T47D (cell line): Measurements from ENCODE around the gene ANKRD10.
"Not testable (repeated sequence)": the region's sequence is repeated elsewhere in the genome, so short reads cannot be mapped to it uniquely, and the experiment has no call there.

Source experiments
- DNase-seq, 2 experiments: peaks; one replicate each; pipeline versions ENCODE4 v3.0.0 to v3.0.0-alpha.2; 2011 to 2012; ENCODE audit warnings: low read depth in 1 of 2, low spot score in 1 of 2
- JUND ChIP-seq: IDR thresholded peaks from 2 replicates; pipeline ENCODE4 v1.6.1; 2012; ENCODE audit warnings: low read depth
- in situ Hi-C: cut with HindIII; loops from 2 replicates; pipeline ENCODE4 v1.10.0; 2016; ENCODE audit warnings: low sequenced_read_pairs, low pct_unique_long_range_greater_than_20kb

Gene ANKRD10

DNA sequence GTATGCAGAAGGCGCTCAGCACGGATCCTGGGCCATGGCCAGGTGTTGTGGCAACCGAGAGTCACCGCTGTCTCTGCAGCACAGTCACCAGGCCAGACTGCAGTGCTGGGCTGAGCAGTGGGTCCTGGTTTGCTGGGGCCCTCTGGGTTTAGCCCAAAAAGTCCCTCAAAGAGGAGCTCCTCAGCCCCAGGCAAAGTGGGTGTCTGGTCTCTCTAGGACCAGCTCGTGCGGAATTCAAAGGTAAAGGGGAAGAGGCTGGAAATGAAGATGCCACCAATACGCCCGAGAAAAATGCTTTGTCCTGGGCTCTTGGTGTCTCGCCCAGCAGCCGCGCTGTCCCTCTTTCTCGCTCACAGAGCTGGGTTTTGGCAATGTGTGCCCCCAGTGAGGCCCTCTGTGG lies 38.5 kb upstream of the ANKRD10 start:
- no peak for TF ChIP-seq JUND
- DNase-seq = no peak
- in situ Hi-C loops = no loop called here

- DNase-seq, in situ Hi-C loops: not testable (repeated sequence)
Measured at GRCh38 chr13:110952135-110952534, 37.3 kb upstream of the ANKRD10 start.

DNA sequence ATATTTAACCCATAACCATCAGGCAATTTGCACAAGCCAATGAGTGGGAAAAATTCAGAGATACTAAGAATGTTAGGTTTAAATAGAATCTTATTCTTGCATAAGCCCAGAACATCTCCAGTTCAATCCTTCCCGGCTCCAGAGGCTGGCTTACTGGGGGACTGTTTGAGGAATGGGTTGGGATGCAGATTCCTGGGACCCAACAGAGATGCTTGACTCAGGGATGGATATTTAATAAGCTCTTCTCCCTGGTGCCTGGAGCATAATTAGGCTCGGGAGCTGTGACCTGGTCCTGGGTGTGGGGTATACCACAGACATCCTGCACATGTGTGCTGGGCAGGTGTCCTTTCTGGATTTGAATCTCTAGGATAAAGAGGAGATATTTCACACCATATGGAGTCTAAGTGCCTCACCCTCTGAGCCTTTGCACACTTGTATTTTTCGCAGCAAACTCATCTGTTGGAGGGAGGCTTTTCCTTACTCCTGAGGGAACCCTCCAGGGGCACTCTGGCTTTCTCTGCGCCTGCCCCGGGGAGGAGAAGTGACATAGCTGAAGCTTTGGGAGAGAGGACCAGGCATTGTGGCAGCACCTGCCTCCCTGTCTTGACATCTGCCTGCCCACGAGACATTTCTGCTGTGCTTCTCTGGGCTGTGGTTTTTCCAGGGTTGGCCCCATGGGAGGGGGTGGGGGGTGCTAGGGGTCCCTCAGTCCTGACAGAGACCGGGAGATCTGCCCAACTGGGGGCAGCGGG lies 36.1 kb upstream of the ANKRD10 start:
- TF ChIP-seq JUND = no peak
- DNase-seq = no peak
- in situ Hi-C loops = no loop called here

DNA sequence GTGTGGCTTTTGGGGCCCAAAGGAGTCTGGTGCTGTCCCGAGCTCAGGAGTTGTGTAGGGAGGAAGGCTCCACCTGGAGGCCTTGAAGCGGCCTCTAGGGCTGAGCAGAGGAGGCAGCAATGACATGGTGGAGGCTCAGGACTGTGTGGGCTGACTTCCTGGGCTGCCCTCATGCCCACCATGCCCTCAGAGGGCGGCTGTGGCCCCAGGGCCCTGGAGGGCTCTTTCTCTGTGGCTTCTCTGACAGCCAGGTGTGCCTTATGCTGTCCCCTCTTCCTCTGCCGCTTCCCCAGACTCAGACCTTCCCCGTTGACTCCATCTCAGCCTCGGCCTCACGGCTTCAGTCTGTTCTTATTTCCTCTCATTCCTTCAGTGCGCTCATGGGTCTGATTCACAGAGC lies 35.5 kb upstream of the ANKRD10 start:
- no peak for TF ChIP-seq JUND
- in situ Hi-C loops = no loop called here
- no peak for DNase-seq

GRCh38 chr13:110949628-110950027 lies 34.8 kb upstream of the ANKRD10 start:
- TF ChIP-seq JUND = no peak
- in situ Hi-C loops = no loop called here
- no peak for DNase-seq

DNA sequence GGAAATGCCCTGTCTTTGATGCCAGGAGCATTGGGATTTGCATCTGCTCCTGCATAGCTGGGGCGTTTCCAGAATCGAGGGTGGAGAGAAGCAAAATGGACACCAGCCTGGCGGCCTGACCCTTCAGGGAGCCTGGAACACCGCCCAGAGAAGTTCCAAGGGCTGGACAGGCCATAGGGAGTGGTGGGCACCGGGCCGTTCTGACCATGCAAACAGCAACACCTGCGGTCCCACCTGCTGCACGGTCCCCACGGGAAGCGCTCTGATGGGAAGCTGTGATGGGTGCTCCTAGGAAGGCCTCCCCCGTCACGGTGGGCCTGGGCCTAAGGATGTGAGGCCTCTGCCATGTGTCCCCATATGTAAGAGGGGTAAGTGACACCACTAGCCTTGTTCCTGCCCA lies 34.2 kb upstream of the ANKRD10 start:
- no peak for DNase-seq
- TF ChIP-seq JUND = no peak
- in situ Hi-C loops = no loop called here

GRCh38 chr13:110947338-110947737 lies 32.5 kb upstream of the ANKRD10 start:
- DNase-seq, in situ Hi-C loops: not testable (repeated sequence)

- DNase-seq = no peak
- in situ Hi-C loops = no loop called here
- no peak for TF ChIP-seq JUND
Measured at GRCh38 chr13:110945928-110946570, 31.2 kb upstream of the ANKRD10 start.

- no peak for TF ChIP-seq JUND
- in situ Hi-C loops = no loop called here
- no peak for DNase-seq
Measured at GRCh38 chr13:110944968-110945927, 30.4 kb upstream of the ANKRD10 start.

DNA sequence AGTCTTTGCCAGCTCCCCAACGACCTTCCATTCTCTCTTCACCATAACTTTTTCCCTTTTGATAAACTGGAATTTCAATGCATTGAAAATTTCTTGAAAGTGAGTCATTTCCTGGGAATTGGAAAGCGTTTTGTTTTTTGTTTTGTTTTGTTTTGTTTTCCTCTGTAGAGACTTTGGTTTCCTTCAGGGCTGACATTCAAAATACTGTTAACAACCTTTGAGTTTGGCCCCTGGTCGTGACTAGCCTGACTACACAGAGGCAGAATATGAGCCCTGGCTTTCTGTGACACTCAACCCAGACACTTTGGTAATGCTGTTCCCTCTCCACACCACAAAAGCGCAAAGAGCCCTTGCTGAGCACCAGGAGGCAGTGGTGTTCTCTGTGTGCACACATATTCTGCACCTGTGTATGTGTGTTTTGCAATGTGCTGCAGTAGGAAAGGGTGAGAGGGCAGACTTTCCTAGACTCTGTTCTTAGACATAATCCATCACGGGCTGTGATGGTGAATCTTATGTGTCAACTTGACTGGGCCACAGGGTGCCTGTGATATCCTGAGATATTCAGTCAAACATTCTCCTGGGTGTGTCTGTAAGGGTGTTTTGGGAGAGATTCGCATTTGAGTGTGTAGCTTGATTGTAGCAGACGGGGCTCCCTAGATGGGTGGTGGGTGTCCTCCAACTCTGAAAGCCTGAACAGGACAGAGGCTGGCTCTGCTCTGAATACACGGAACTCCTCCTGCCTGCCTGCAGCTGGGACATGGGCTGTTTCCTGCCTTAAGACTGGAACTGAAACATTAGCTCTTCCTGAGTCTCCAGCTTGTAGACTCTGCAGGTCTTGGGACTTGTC lies 29.5 kb upstream of the ANKRD10 start:
- in situ Hi-C loops = no loop called here
- no peak for TF ChIP-seq JUND
- peak; percentile 30 to 69 for DNase-seq

DNA sequence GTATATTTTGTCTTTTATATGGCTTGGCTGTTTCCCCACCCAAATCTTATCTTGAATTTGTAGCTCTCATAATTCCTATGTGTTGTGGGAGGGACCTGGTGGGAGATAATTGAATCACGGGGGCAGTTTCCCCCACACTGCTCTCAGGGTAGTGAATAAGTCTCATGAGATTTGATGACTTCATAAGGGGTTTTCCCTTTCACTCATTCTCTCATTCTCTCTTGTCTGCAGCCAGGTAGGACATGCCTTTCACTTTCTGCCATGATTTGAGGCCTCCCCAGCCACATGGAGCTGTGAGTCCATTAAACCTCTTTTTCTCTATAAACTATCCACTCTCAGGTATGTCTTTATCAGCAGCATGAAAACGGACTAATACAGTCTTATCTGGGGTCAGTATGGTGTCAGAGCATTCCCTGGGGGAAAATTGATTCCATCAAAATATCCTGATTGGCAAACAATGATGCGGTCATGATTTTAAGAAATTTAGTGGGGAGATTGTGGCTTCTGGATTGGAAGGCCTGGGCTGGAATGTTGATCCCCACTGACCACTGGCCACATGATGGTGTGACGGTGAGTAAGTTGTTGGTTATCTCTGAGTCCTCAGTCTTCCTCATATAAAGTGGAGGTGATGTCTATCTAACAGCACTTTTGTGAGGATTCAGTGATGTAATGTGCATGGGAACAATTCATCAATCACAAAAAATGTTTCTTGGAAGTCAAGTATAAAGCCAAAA lies 27.5 kb upstream of the ANKRD10 start:
- no peak for TF ChIP-seq JUND
- no peak for DNase-seq
- in situ Hi-C loops = no loop called here
